ENCODE measurements around the gene FANCC. TPM values are rescaled to one million over a fixed set of nuclear protein-coding genes. Genes with fewer than 3 reads are reported as not detected.

FANCC gene
- total RNA-seq, 1 donor from 2014 or later = 7.9 TPM

- Histone ChIP-seq H3K27ac (ENCODE audit: low read depth, low read length) (no peak overlapping the region), H3K9me3 (ENCODE audit: insufficient read depth, low read depth, low read length) (no peaks in the 10 kb centered on the region), H3K4me1 (ENCODE audit: insufficient read depth, low read length) (no peaks in the 10 kb centered on the region), H3K4me3 (ENCODE audit: insufficient read depth, low read depth, low read length) (no peak overlapping the region), H4K20me1 (ENCODE audit: insufficient read depth, low read length) (no peaks in the 10 kb centered on the region), H3K9ac (ENCODE audit: low read length) (no peak overlapping the region), H2AFZ (ENCODE audit: low read depth, low read length) (no peak overlapping the region), H3K27me3 (ENCODE audit: insufficient read depth, low read length) (no peaks in the 10 kb centered on the region), H3K79me2 (ENCODE audit: insufficient read depth, low read length) (no peaks in the 10 kb centered on the region), H3K36me3 (ENCODE audit: insufficient read depth, low read length) (no peaks in the 10 kb centered on the region), H3K4me2 (ENCODE audit: low read length) (no peak overlapping the region)
- Mint-ChIP-seq H3K27ac (ENCODE audit: unreplicated experiment) (peak overlapping the region; percentile 1), H3K4me1 (ENCODE audit: low read depth, unreplicated experiment) (peaks cover 18% of the 10 kb centered on the region), H3K27me3 (ENCODE audit: low read depth, unreplicated experiment) (peaks cover 2% of the 10 kb centered on the region), H3K4me3 (ENCODE audit: unreplicated experiment) (no peak overlapping the region), H3K36me3 (ENCODE audit: low read depth, unreplicated experiment) (peaks cover 3% of the 10 kb centered on the region), H3K9me3 (ENCODE audit: unreplicated experiment) (no peaks in the 10 kb centered on the region)
- DNase-seq (ENCODE audit: low read depth) (no peak), FAIRE-seq (no peak)
- TF ChIP-seq EZH2 (IDR thresholded peaks at IDR 0.05; ENCODE audit: insufficient read depth, low read length) (no peak), CTCF (IDR thresholded peaks at IDR 0.05; ENCODE audit: insufficient read depth, low read depth, low read length) (no peak)
Measured at GRCh38 chr9:95133325-95133705, 184.2 kb downstream of the FANCC start.

- no peak overlapping the region for H3K9ac ChIP-seq (ENCODE audit: low read length)
- H3K27me3 ChIP-seq (ENCODE audit: insufficient read depth, low read length) = no peaks in the 10 kb centered on the region
- DNase-seq (ENCODE audit: low read depth) = no peak
- H3K79me2 ChIP-seq (ENCODE audit: insufficient read depth, low read length) = no peaks in the 10 kb centered on the region
- H3K36me3 ChIP-seq (ENCODE audit: insufficient read depth, low read length) = no peaks in the 10 kb centered on the region
- no peak overlapping the region for H2AFZ ChIP-seq (ENCODE audit: low read depth, low read length)
- H3K36me3 Mint-ChIP-seq (ENCODE audit: low read depth, unreplicated experiment) = peaks cover 3% of the 10 kb centered on the region
- no peaks in the 10 kb centered on the region for H3K9me3 ChIP-seq (ENCODE audit: insufficient read depth, low read depth, low read length)
- peaks cover 2% of the 10 kb centered on the region for H3K27me3 Mint-ChIP-seq (ENCODE audit: low read depth, unreplicated experiment)
- no peaks in the 10 kb centered on the region for H4K20me1 ChIP-seq (ENCODE audit: insufficient read depth, low read length)
- no peak overlapping the region for H3K4me2 ChIP-seq (ENCODE audit: low read length)
- no peaks in the 10 kb centered on the region for H3K9me3 Mint-ChIP-seq (ENCODE audit: unreplicated experiment)
- H3K4me3 ChIP-seq (ENCODE audit: insufficient read depth, low read depth, low read length) = no peak overlapping the region
- peaks cover 18% of the 10 kb centered on the region for H3K4me1 Mint-ChIP-seq (ENCODE audit: low read depth, unreplicated experiment)
- H3K4me1 ChIP-seq (ENCODE audit: insufficient read depth, low read length) = no peaks in the 10 kb centered on the region
- H3K4me3 Mint-ChIP-seq (ENCODE audit: unreplicated experiment) = no peak overlapping the region
- TF ChIP-seq CTCF (IDR thresholded peaks at IDR 0.05; ENCODE audit: insufficient read depth, low read depth, low read length) = no peak
- TF ChIP-seq EZH2 (IDR thresholded peaks at IDR 0.05; ENCODE audit: insufficient read depth, low read length) = no peak
- no peak for FAIRE-seq
- H3K27ac Mint-ChIP-seq (ENCODE audit: unreplicated experiment) = peak overlapping the region; percentile 1
- H3K27ac ChIP-seq (ENCODE audit: low read depth, low read length) = no peak overlapping the region
Measured at GRCh38 chr9:95132366-95133324, 184.9 kb downstream of the FANCC start.
